Testis (tissue), 5 donors: ENCODE data around the gene POLK. TPM values are rescaled to one million over a fixed set of nuclear protein-coding genes. Genes with fewer than 3 reads are reported as not detected.

ENCODE experiments used
- DNase-seq: peaks from one replicate; pipeline ENCODE4 v3.0.0-alpha.2; 2019
- H3K27ac ChIP-seq, 2 donors: fragments of 200-600 bp; sonication (generic); one replicate each; pipeline ENCODE4 v1.5.1; 2019
- H3K27me3 ChIP-seq: fragments of 200-600 bp; sonication (generic); one replicate; pipeline ENCODE4 v1.5.1; 2019
- H3K36me3 ChIP-seq: fragments of 200-600 bp; sonication (generic); one replicate; pipeline ENCODE4 v1.5.1; 2017; ENCODE audit warnings: low read depth; ENCODE audit errors: missing control alignments
- H3K4me1 ChIP-seq: fragments of 200-600 bp; sonication (generic); one replicate; pipeline ENCODE4 v1.5.1; 2019
- H3K4me3 ChIP-seq, 2 donors: fragments of 200-600 bp; sonication (generic); one replicate each; pipeline ENCODE4 v1.5.1; 2017 to 2019
- H3K9me3 ChIP-seq: fragments of 200-600 bp; sonication (generic); one replicate; pipeline ENCODE4 v1.5.1; 2017
- POLR2A ChIP-seq: fragments of 450-650 bp; IDR thresholded peaks from one replicate; pipeline ENCODE4 v1.6.1; 2017; ENCODE audit warnings: antibody characterized with exemption, mild to moderate bottlenecking, moderate library complexity
- WGBS, 2 donors: methylation state at CpG; one replicate each; pipeline ENCODE4 v1.1.5; 2018; 5-methylcytosine and 5-hydroxymethylcytosine counted together
- intact Hi-C: fragments of 100-400 bp; cut with DNase I; formaldehyde crosslinking; loops from one replicate; pipeline ENCODE4 v1.15.1; 2023; ENCODE audit warnings: low total_unique reads
- long read RNA-seq, 2 donors: transcript quantifications; one replicate each; lab custom pipeline, GENCODE V29; 2026
- polyA plus RNA-seq: library from polyadenylated mRNA; stranded (reverse); fragments of 350-450 nt; fragmentation: Illumina TruSeq; extraction: RNeasy Lipid Tissue Mini Kit (QIAGEN cat#74804); gene quantifications from one replicate; pipeline ENCODE4 v1.2.3, GENCODE V29; 2014; ENCODE audit warnings: low read depth, low replicate concordance; ENCODE audit not compliant: insufficient read depth
- total RNA-seq, 2 donors: library from RNA; depleted of rRNA; stranded (reverse); fragments of >200 nt; gene quantifications; one replicate each; pipeline ENCODE4 v1.2.3, GENCODE V29; 2016
- TF ChIP-seq, protein P1 (sequence below), 3 experiments: fragments of 450-650 bp in 2 of 3; fragments of 200-600 bp in 1 of 3; sonication (generic) in 1 of 3; IDR thresholded peaks; one replicate each; pipeline ENCODE4 v1.5.1; 2016 to 2019; ENCODE audit warnings: antibody characterized with exemption in 3 of 3, mild to moderate bottlenecking in 2 of 3, moderate library complexity in 1 of 3

POLK gene
- total RNA-seq (10 to 100 TPM; 41.0 to 56.7 TPM), polyA plus RNA-seq (23.3 TPM)
- long read RNA-seq, donor 1 = 0 reads
- long read RNA-seq, donor 2 = 0 reads

DNA sequence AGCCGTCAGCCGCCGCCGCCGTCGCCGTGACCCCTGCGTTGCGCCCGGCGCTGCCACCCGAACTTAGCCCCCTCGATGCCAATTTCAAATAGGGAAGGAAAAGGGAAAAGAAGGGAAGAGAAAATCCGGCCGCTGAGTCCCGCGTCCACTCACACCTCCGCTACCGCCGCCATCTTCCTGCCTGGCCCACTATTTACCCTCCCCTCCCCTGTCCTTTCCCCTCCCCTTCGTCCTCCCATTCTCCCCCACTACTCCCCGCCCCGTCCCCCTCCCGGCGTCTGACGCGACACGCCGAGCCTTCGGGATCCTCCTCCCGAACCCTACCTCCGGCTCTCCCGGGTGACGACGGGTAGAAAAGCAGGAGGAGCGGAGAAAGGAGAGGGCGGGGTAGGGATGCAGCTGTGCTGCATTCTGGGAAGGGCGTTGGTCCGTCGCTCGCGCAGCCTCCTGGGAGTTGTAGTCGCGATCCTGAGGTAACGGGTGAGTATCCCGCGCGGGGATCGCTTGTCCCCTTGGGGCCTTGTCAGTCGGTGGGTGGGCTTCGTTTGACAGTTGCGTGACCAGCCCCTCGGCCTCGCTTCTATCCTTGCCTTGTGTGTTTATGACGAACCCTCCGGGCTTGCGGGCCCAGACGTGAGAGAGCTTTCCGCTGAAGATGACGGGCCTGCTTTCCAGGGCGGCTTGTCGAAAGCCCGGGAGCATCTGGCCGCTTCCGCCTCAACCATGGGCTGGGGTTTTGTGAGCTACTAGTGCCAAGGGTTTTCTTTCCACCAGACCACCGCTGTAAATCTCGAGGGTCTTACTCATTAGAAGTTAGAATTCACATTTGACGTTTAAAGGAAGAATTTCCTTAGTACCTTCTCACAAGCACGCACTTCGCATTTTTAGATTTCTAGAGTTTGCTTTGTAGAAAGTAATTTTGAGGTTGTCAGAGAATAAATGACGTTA, at the start of gene POLK, which contains the start of gene CERT1:
POLK (plus strand) TSS at position 457 of the 948 bp plus-strand sequence.
CERT1 (minus strand) TSS at position 195 of the 948 bp plus-strand sequence. CDS start 422 bp downstream, outside the sequence.
- Histone ChIP-seq H3K27ac (peak within 1 kb of the TSS; percentile 91 to 97), H3K4me3 (peak within 1 kb of the TSS; percentile 78 to 96), H3K27me3 (no peaks in the 10 kb centered on the region), H3K9me3 (no peaks in the 10 kb centered on the region), H3K36me3 (no peaks in the 10 kb centered on the region), H3K4me1 (peaks cover 3% of the 10 kb centered on the region)
- WGBS, 2 donors = 1 to 2% methylated on average over 41 to 70 of the region's 71 CpGs
- DNase-seq = peak; percentile 99
- intact Hi-C loops = no loop called here
- TF ChIP-seq POLR2A = peak; percentile 28
- TF ChIP-seq, protein P1, sequence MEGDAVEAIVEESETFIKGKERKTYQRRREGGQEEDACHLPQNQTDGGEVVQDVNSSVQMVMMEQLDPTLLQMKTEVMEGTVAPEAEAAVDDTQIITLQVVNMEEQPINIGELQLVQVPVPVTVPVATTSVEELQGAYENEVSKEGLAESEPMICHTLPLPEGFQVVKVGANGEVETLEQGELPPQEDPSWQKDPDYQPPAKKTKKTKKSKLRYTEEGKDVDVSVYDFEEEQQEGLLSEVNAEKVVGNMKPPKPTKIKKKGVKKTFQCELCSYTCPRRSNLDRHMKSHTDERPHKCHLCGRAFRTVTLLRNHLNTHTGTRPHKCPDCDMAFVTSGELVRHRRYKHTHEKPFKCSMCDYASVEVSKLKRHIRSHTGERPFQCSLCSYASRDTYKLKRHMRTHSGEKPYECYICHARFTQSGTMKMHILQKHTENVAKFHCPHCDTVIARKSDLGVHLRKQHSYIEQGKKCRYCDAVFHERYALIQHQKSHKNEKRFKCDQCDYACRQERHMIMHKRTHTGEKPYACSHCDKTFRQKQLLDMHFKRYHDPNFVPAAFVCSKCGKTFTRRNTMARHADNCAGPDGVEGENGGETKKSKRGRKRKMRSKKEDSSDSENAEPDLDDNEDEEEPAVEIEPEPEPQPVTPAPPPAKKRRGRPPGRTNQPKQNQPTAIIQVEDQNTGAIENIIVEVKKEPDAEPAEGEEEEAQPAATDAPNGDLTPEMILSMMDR (IDR thresholded peaks at IDR 0.05) = peak in 1 of 3 experiments; percentile 1

DNA sequence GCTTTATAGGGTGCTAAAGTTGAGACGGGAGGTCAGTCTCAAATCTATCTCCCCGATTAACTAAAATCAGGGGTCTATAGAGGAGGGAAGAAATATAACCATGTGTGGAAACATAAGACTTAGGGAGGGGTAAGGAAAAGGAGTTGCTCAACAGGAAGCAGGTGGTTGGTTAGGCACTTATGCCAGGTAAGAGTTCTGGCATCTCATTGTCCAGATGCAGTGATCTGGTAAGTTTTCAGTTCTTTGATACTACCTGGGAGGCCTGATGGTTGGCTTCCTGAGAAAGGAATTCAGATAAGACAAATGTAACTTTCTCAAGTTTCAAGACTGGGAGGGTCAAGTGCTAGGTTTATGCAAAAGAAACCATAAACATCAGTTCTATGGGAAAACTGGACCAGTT, 48.0 kb upstream of the POLK start:
- WGBS, 2 donors = 79 to 86% methylated on average over 2 of the region's 2 CpGs
- Histone ChIP-seq H3K4me1 (peaks cover 4% of the 10 kb centered on the region), H3K36me3 (no peaks in the 10 kb centered on the region), H3K9me3 (no peaks in the 10 kb centered on the region), H3K27ac (no peak overlapping the region), H3K27me3 (no peaks in the 10 kb centered on the region), H3K4me3 (no peak overlapping the region)
- no peak for TF ChIP-seq POLR2A
- TF ChIP-seq, protein P1 (IDR thresholded peaks at IDR 0.05) = no peak
- intact Hi-C loops = no loop called here
- DNase-seq = no peak

DNA sequence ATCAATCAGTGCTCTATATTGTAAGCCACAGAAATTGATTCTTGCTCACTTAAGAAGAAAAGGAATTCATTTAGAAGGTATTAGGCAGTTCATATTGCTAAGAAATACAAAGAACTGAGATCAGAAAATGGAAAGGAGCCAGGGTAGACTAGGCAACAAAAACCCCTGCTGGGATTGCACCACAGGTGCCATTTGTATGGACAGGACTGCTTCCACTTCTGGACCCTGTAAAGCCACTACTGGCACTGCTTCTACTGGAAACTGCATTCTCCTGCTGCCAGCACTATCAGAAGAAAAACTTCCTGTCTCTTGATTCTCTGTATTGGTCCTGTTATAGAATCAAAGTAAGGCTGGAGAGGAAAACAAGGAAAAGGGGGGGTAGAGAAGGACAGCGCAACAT, 46.2 kb upstream of the POLK start:
- DNase-seq = no peak
- no peaks in the 10 kb centered on the region for H3K9me3 ChIP-seq
- intact Hi-C loops = no loop called here

DNA sequence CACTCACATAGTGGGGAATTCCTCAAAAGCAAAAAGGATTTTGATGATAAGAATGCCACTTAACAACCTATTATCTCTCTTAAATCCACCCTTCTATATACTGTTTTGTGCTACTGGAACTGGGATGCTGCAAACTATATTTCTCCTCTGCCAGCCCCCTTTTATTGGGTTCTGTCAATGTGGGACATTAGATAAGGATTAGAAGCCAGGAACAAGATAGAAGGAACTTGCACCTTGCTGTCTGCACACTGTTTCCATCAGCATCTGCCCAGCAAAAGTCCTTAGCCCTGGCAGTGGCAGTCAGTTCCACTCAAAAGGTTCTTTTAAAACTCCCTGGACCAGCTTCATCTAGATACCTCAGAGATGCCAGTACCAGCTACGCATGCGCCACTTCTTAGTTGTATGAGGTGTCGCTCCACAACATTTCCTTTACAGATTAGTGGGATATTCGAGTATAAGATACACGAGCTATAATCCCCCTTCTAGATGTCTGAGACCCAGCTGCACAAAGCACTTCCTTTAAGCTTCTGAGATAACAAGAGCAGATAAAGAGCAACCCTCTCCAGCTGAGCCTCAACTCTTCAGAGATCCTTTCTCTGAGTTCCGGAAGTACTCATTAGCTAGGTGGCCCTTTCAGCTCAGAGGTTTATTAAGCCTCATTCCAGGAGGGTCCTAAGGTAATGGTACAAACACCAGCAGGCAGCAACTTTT, 45.5 kb upstream of the POLK start:
- Histone ChIP-seq H3K4me3 (no peak overlapping the region), H3K27me3 (no peaks in the 10 kb centered on the region), H3K36me3 (no peaks in the 10 kb centered on the region), H3K4me1 (no peaks in the 10 kb centered on the region), H3K27ac (no peak overlapping the region), H3K9me3 (no peaks in the 10 kb centered on the region)
- intact Hi-C loops = no loop called here
- WGBS, 2 donors = 87 to 92% methylated on average over 6 of the region's 6 CpGs
- no peak for DNase-seq
- TF ChIP-seq, protein P1 (IDR thresholded peaks at IDR 0.05) = no peak
- no peak for TF ChIP-seq POLR2A

More for the DNA sequence above, 46.2 kb upstream of the POLK start:
- Histone ChIP-seq H3K4me3 (no peak overlapping the region), H3K4me1 (no peaks in the 10 kb centered on the region), H3K27me3 (no peaks in the 10 kb centered on the region), H3K36me3 (no peaks in the 10 kb centered on the region), H3K27ac (no peak overlapping the region)
- 74 to 89% methylated on average over 1 of the region's 1 CpG for WGBS, 2 donors
- TF ChIP-seq POLR2A = no peak
- TF ChIP-seq, protein P1 (IDR thresholded peaks at IDR 0.05) = no peak
